K562 (cell line): ENCODE data around the gene ARID3C. TPM values are rescaled to one million over a fixed set of nuclear protein-coding genes. Genes with fewer than 3 reads are reported as not detected.

Experiments used
- BACH1 ChIP-seq: fragments of 200-800 bp; sonication (Bioruptor generic); IDR thresholded peaks from 2 replicates; pipeline ENCODE4 v1.6.1; 2016; ENCODE audit warnings: missing genetic modification characterization, missing compliant biosample characterization
- CBX8 ChIP-seq: fragments of 200-600 bp; sonication (generic); IDR thresholded peaks from 2 replicates; pipeline ENCODE4 v1.6.1; 2012; ENCODE audit warnings: borderline replicate concordance, mixed run types, low read depth, mild to moderate bottlenecking, moderate library complexity, mixed read lengths, low read length, control low read depth, inconsistent platforms; ENCODE audit not compliant: poor library complexity, severe bottlenecking; ENCODE audit errors: extremely low read depth
- CCAR2 ChIP-seq: fragments of 200-400 bp; formaldehyde crosslinking; IDR thresholded peaks from 2 replicates; pipeline ENCODE4 v1.6.1; 2017; ENCODE audit warnings: mild to moderate bottlenecking, low read depth, low read length
- EP300 ChIP-seq: IDR thresholded peaks from 2 replicates; pipeline ENCODE4 v1.6.1; 2012; ENCODE audit warnings: low read length, improper control_type of control experiment
- ESRRA ChIP-seq: fragments of 450-650 bp; IDR thresholded peaks from 2 replicates; pipeline ENCODE4 v1.6.1; 2014; ENCODE audit warnings: low read depth, mild to moderate bottlenecking, moderate library complexity, borderline replicate concordance
- FOXK1 ChIP-seq: sonication (generic); formaldehyde crosslinking; IDR thresholded peaks from 2 replicates; pipeline ENCODE4 v1.8.0; 2022; ENCODE audit warnings: missing genetic modification reagents, mild to moderate bottlenecking, borderline replicate concordance
- GABPB1 ChIP-seq: sonication (generic); formaldehyde crosslinking; IDR thresholded peaks from 2 replicates; pipeline ENCODE4 v1.8.0; 2022; ENCODE audit warnings: mild to moderate bottlenecking, missing genetic modification reagents
- NFATC3 ChIP-seq: fragments of 450-650 bp; IDR thresholded peaks from 2 replicates; pipeline ENCODE4 v1.6.1; 2017; ENCODE audit warnings: mild to moderate bottlenecking
- NFIX ChIP-seq: fragments of 250-450 bp; sonication (Bioruptor Pico); IDR thresholded peaks from 2 replicates; pipeline ENCODE4 v1.4.0; 2020; ENCODE audit warnings: low read depth, mild to moderate bottlenecking, moderate library complexity
- NRF1 ChIP-seq, 2 experiments: fragments of 450-650 bp; IDR thresholded peaks in 1 of 2; conservative IDR thresholded peaks in 1 of 2; 2 replicates each; pipeline ENCODE4 v1.6.1; 2014; ENCODE audit warnings: mild to moderate bottlenecking in 2 of 2
- POLR2G ChIP-seq: fragments of 200-400 bp; formaldehyde crosslinking; IDR thresholded peaks from 2 replicates; pipeline ENCODE4 v1.6.1; 2017; ENCODE audit warnings: low read depth, mild to moderate bottlenecking, antibody characterized with exemption, low read length, moderate library complexity
- RNF2 ChIP-seq: sonication (generic); IDR thresholded peaks from 2 replicates; pipeline ENCODE4 v1.6.1; 2016
- SETDB1 ChIP-seq: IDR thresholded peaks from one replicate; pipeline ENCODE4 v1.6.1; 2012; ENCODE audit warnings: low read length, control low read depth, inconsistent platforms
- TCF7 ChIP-seq: sonication (generic); IDR thresholded peaks from 2 replicates; pipeline ENCODE4 v1.6.1; 2016; ENCODE audit warnings: antibody characterized with exemption, borderline replicate concordance
- TCF7L2 ChIP-seq: fragments of 150-350 bp; IDR thresholded peaks from 2 replicates; pipeline ENCODE4 v1.6.1; 2016; ENCODE audit warnings: low read depth, mild to moderate bottlenecking, low read length, moderate library complexity
- ZC3H4 ChIP-seq: sonication (generic); formaldehyde crosslinking; IDR thresholded peaks from 2 replicates; pipeline ENCODE4 v1.9.0; 2021; ENCODE audit warnings: missing genetic modification reagents, borderline replicate concordance
- ZNF121 ChIP-seq: sonication (generic); formaldehyde crosslinking; conservative IDR thresholded peaks from 2 replicates; pipeline ENCODE4 v1.8.0; 2022; ENCODE audit warnings: missing genetic modification reagents
- ZNF175 ChIP-seq: fragments of 200-800 bp; sonication (Bioruptor generic); IDR thresholded peaks from 2 replicates; pipeline ENCODE4 v1.6.1; 2016; ENCODE audit warnings: low read depth, mild to moderate bottlenecking, missing genetic modification characterization, missing compliant biosample characterization
- polyA plus RNA-seq, 8 experiments: library from polyadenylated mRNA; depleted of rRNA in 4 of 8; stranded (reverse) in 5 of 8; unstranded in 3 of 8; fragments of >200 nt; fragmentation: Nextera tagmentation in 2 of 8; fragmentation: Illumina TruSeq in 1 of 8; extraction: Ambion mirVana in 2 of 8; extraction: Trizol in 1 of 8; gene quantifications; 2 replicates each; pipeline versions ENCODE4 v1.2.1 to v1.2.3, GENCODE V29; 2011 to 2014; ENCODE audit warnings: inconsistent platforms in 1 of 8, missing spikeins in 1 of 8
- total RNA-seq, 7 experiments: library from RNA; depleted of rRNA in 6 of 7; stranded (reverse); fragments of >200 nt in 6 of 7; fragmentation: Illumina TruSeq in 2 of 7; extraction: Trizol in 2 of 7; gene quantifications; 2 replicates each; pipeline versions ENCODE4 v1.2.1 to v1.2.3, GENCODE V29; 2011 to 2021; ENCODE audit warnings: low replicate concordance in 1 of 7
- TF ChIP-seq, protein P1 (sequence below): fragments of 450-650 bp; formaldehyde crosslinking; IDR thresholded peaks from 2 replicates; pipeline ENCODE4 v1.4.0; 2020; ENCODE audit warnings: mild to moderate bottlenecking, moderate library complexity
- TF ChIP-seq, protein P2 (sequence below): sonication (generic); formaldehyde crosslinking; IDR thresholded peaks from 2 replicates; pipeline ENCODE4 v1.8.0; 2022; ENCODE audit warnings: mild to moderate bottlenecking, missing genetic modification reagents
- TF ChIP-seq, protein P3 (sequence below), 2 experiments: fragments of 450-650 bp; conservative IDR thresholded peaks; 2 replicates each; pipeline ENCODE4 v1.6.1; 2017; ENCODE audit warnings: mild to moderate bottlenecking in 2 of 2, moderate library complexity in 2 of 2

Gene ARID3C
- total and polyA plus RNA-seq, 9 of the 15 experiments (the other 6 are each of a cell fraction or from before 2014, with no cell fraction given), result not detected

DNA sequence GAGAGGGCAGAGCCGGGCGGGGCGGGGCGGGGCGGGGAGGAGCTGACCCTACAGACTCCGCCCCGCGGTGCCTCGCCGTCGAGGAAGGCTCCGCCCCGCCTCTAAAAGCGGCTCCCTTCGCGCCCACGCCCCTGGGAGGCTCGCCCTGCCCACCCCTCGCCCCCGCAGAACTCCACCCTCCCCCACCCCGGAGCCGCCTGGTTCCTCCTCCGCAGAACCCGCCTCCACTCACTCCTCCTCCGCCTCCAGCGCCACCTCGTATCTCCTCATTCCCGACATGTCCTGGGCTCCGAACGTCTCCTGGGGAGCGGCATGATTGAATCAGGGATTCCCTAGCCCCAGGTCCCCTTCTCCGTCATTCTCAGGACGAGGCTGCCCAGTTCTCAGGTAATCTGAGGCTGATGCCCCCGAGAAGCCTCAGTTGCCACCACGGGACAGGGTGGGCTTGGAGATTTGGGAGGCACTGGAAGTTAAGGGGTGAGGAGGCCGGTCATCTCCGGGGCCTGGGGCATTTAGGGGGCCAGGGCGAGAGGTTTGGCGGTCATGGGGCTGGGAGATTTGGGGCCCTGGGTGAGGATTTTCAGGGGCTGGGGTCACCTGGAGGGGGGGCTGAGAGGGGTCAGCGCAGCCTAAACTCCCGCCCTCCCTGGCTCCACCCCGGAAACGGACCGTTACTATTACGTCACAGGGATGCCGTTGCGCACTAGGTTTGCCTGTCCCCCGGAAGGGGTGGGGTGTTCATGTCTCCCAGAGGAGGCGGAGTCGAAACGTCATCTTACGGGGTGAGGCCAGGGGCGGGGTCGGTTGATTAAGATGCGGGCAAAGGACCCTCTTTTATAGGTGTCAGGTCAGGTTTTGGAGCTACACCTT lies 36.8 kb upstream of the ARID3C start (continued):
- TF ChIP-seq, protein P1, sequence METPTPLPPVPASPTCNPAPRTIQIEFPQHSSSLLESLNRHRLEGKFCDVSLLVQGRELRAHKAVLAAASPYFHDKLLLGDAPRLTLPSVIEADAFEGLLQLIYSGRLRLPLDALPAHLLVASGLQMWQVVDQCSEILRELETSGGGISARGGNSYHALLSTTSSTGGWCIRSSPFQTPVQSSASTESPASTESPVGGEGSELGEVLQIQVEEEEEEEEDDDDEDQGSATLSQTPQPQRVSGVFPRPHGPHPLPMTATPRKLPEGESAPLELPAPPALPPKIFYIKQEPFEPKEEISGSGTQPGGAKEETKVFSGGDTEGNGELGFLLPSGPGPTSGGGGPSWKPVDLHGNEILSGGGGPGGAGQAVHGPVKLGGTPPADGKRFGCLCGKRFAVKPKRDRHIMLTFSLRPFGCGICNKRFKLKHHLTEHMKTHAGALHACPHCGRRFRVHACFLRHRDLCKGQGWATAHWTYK, result no peak
- peak; percentile 81 for TF ChIP-seq POLR2G
- no peak for TF ChIP-seq ZC3H4 (CRISPR knock-in tag)
- peak; percentile 65 to 71 for TF ChIP-seq NRF1 (conservative IDR thresholded peaks at IDR 0.05 in 1 of 2, IDR thresholded peaks at IDR 0.05 in 1 of 2)
- no peak for TF ChIP-seq TCF7
- no peak for TF ChIP-seq NFATC3
- TF ChIP-seq SETDB1, result no peak
- peak; percentile 93 for TF ChIP-seq GABPB1
- no peak for TF ChIP-seq BACH1 (tag)
- no peak for TF ChIP-seq ESRRA
- no peak for TF ChIP-seq NFIX
- no peak for TF ChIP-seq CCAR2
- TF ChIP-seq ZNF175, result no peak
- TF ChIP-seq, protein P2, sequence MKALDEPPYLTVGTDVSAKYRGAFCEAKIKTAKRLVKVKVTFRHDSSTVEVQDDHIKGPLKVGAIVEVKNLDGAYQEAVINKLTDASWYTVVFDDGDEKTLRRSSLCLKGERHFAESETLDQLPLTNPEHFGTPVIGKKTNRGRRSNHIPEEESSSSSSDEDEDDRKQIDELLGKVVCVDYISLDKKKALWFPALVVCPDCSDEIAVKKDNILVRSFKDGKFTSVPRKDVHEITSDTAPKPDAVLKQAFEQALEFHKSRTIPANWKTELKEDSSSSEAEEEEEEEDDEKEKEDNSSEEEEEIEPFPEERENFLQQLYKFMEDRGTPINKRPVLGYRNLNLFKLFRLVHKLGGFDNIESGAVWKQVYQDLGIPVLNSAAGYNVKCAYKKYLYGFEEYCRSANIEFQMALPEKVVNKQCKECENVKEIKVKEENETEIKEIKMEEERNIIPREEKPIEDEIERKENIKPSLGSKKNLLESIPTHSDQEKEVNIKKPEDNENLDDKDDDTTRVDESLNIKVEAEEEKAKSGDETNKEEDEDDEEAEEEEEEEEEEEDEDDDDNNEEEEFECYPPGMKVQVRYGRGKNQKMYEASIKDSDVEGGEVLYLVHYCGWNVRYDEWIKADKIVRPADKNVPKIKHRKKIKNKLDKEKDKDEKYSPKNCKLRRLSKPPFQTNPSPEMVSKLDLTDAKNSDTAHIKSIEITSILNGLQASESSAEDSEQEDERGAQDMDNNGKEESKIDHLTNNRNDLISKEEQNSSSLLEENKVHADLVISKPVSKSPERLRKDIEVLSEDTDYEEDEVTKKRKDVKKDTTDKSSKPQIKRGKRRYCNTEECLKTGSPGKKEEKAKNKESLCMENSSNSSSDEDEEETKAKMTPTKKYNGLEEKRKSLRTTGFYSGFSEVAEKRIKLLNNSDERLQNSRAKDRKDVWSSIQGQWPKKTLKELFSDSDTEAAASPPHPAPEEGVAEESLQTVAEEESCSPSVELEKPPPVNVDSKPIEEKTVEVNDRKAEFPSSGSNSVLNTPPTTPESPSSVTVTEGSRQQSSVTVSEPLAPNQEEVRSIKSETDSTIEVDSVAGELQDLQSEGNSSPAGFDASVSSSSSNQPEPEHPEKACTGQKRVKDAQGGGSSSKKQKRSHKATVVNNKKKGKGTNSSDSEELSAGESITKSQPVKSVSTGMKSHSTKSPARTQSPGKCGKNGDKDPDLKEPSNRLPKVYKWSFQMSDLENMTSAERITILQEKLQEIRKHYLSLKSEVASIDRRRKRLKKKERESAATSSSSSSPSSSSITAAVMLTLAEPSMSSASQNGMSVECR, result 0 out of 2 replicates have a peak, but pooled peaks have one; percentile 45
- no peak for TF ChIP-seq FOXK1 (CRISPR knock-in tag)
- TF ChIP-seq TCF7L2, result no peak
- TF ChIP-seq, protein P3, sequence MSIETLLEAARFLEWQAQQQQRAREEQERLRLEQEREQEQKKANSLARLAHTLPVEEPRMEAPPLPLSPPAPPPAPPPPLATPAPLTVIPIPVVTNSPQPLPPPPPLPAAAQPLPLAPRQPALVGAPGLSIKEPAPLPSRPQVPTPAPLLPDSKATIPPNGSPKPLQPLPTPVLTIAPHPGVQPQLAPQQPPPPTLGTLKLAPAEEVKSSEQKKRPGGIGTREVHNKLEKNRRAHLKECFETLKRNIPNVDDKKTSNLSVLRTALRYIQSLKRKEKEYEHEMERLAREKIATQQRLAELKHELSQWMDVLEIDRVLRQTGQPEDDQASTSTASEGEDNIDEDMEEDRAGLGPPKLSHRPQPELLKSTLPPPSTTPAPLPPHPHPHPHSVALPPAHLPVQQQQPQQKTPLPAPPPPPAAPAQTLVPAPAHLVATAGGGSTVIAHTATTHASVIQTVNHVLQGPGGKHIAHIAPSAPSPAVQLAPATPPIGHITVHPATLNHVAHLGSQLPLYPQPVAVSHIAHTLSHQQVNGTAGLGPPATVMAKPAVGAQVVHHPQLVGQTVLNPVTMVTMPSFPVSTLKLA (conservative IDR thresholded peaks at IDR 0.05), result peak; percentile 54 to 63; a peak in 2 of 4 replicates
- TF ChIP-seq EP300, result peak; percentile 32
- peak; percentile 57; the same call in 1 of the 2 replicates for TF ChIP-seq RNF2
- TF ChIP-seq CBX8, result no peak
- no peak for TF ChIP-seq ZNF121 (CRISPR knock-in tag)
